Mesenteric fat pad (tissue), 1 donor: ENCODE measurements around the gene TMEM145. TPM values are rescaled to one million over a fixed set of nuclear protein-coding genes. Genes with fewer than 3 reads are reported as not detected.

Source experiments
- DNase-seq: peaks from one replicate; pipeline ENCODE4 v3.0.0-alpha.2; 2020; ENCODE audit warnings: low spot score
- total RNA-seq: library from RNA; stranded (reverse); fragmentation: NEBNext Ultra II Directional; extraction: Animal tissue kit (Norgen Biotek cat#: 25700); gene quantifications from one replicate; pipeline ENCODE4 v1.2.1, GENCODE V29; 2021
- donor health status: DM: yes; HTN: yes; CAD: no.

Gene TMEM145
- total RNA-seq, 1 donor from 2014 or later: not detected

GRCh38 chr19:42277821-42278451 lies 35.2 kb upstream of the TMEM145 start:
- DNase-seq: no peak

GRCh38 chr19:42278452-42279154 lies 34.5 kb upstream of the TMEM145 start:
- DNase-seq: no peak

GRCh38 chr19:42279155-42279901 lies 33.8 kb upstream of the TMEM145 start:
- DNase-seq: no peak

GRCh38 chr19:42279902-42280814 lies 33.0 kb upstream of the TMEM145 start:
- DNase-seq: peak; percentile 98

- DNase-seq: no peak
Observed at GRCh38 chr19:42280815-42281145, 32.3 kb upstream of the TMEM145 start.

- DNase-seq: peak; percentile 92
Observed at GRCh38 chr19:42281146-42281826, 31.8 kb upstream of the TMEM145 start.

GRCh38 chr19:42281827-42282762 lies 31.0 kb upstream of the TMEM145 start:
- DNase-seq: no peak

GRCh38 chr19:42282819-42283187 lies 30.3 kb upstream of the TMEM145 start:
- no peak for DNase-seq

GRCh38 chr19:42283188-42284065 lies 29.7 kb upstream of the TMEM145 start:
- peak; percentile 98 for DNase-seq

- DNase-seq: peak; percentile 94
Observed at GRCh38 chr19:42284066-42284501, 29.0 kb upstream of the TMEM145 start.

GRCh38 chr19:42284591-42285341 lies 28.3 kb upstream of the TMEM145 start:
- no peak for DNase-seq

GRCh38 chr19:42285541-42285941 lies 27.6 kb upstream of the TMEM145 start:
- no peak for DNase-seq

GRCh38 chr19:42285988-42286348 lies 27.1 kb upstream of the TMEM145 start:
- no peak for DNase-seq

GRCh38 chr19:42286349-42287016 lies 26.6 kb upstream of the TMEM145 start:
- no peak for DNase-seq

- no peak for DNase-seq
Observed at GRCh38 chr19:42287017-42287826, 25.9 kb upstream of the TMEM145 start.

GRCh38 chr19:42287827-42288107 lies 25.3 kb upstream of the TMEM145 start:
- DNase-seq: no peak

- DNase-seq: no peak
Observed at GRCh38 chr19:42288387-42288786, 24.7 kb upstream of the TMEM145 start.
